MCF 10A (cell line): ENCODE results near the gene GYG2. TPM values are rescaled to one million over a fixed set of nuclear protein-coding genes. Genes with fewer than 3 reads are reported as not detected.

Experiments
- BruUV-seq: library from RNA; stranded (reverse); fragments of 400-500 nt; replicated peaks from 2 replicates; lab custom pipeline; 2021; lab: Mats Ljungman, UMichigan
- CTCF ChIA-PET: fragments of 300-600 bp; sonication (Branson Sonifier 250); formaldehyde crosslinking; extraction: SDS; loops from one replicate; lab custom pipeline; 2021; ENCODE audit warnings: antibody characterized with exemption, inconsistent platforms; lab: Yijun Ruan, JAX
- POLR2A ChIA-PET: fragments of 300-600, 350-650 bp; sonication (Branson Sonifier 250); formaldehyde crosslinking; extraction: SDS; loops from one replicate; lab custom pipeline; 2020; ENCODE audit warnings: antibody characterized with exemption, inconsistent platforms; lab: Yijun Ruan, JAX
- DNase-seq: peaks from one replicate; pipeline ENCODE4 v3.0.0-alpha.2; 2018; ENCODE audit not compliant: unreplicated experiment
- H3K27ac Mint-ChIP-seq: one replicate; pipeline ENCODE4 v1.8.0; 2022; ENCODE audit warnings: mild to moderate bottlenecking, low read depth, mixed read lengths; ENCODE audit not compliant: unreplicated experiment
- H3K27me3 Mint-ChIP-seq: one replicate; pipeline ENCODE4 v1.8.0; 2022; ENCODE audit warnings: mixed read lengths; ENCODE audit not compliant: insufficient read depth, unreplicated experiment
- H3K36me3 Mint-ChIP-seq: one replicate; pipeline ENCODE4 v1.8.0; 2022; ENCODE audit warnings: mild to moderate bottlenecking, moderate library complexity, mixed read lengths; ENCODE audit not compliant: insufficient read depth, unreplicated experiment
- H3K4me1 Mint-ChIP-seq: one replicate; pipeline ENCODE4 v1.8.0; 2022; ENCODE audit warnings: mixed read lengths; ENCODE audit not compliant: insufficient read depth, unreplicated experiment
- H3K4me3 Mint-ChIP-seq: one replicate; pipeline ENCODE4 v1.8.0; 2022; ENCODE audit warnings: mild to moderate bottlenecking, moderate library complexity, mixed read lengths; ENCODE audit not compliant: unreplicated experiment
- H3K9me3 Mint-ChIP-seq: one replicate; pipeline ENCODE4 v1.8.0; 2022; ENCODE audit warnings: mixed read lengths; ENCODE audit not compliant: unreplicated experiment
- intact Hi-C: fragments of 100-400 bp; cut with micrococcal nuclease; formaldehyde crosslinking; loops from 2 replicates; pipeline ENCODE4 v1.14.1; 2022
- total RNA-seq: library from RNA; stranded (reverse); gene quantifications from 2 replicates; pipeline ENCODE4 v1.2.3, GENCODE V29; 2022
- TF ChIP-seq, protein P1 (sequence below): fragments of 200-600 bp; IDR thresholded peaks from one replicate; pipeline ENCODE4 v1.8.0; 2022; ENCODE audit warnings: antibody characterized with exemption, mild to moderate bottlenecking; ENCODE audit not compliant: unreplicated experiment

Gene GYG2
- total RNA-seq, 1 experiment from 2014 or later: not detected

DNA sequence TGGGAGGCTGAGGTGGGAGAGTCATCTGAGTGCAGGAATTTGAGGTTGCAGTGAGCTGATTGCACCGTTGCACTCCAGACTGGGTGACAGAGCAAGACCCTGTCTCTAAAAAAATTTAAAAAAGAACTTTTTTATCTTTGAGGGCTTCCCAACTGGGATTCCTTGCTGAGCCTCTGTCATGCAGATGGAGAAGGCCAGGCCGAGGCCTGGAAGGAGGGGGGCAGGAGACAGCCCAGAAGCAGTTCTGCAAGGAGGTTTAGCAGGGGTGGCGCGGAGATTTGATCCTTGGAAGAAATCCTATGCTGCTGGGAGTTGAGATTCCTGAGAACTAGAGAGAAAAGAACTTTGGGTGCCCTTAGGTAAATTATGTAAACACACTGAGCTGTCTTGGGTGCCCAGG, 102.9 kb downstream of the GYG2 start:
- no TSS peak for BruUV-seq
- no peak overlapping the region for H3K27ac Mint-ChIP-seq
- no peak overlapping the region for H3K4me3 Mint-ChIP-seq
- no peaks in the 10 kb centered on the region for H3K27me3 Mint-ChIP-seq
- no peaks in the 10 kb centered on the region for H3K36me3 Mint-ChIP-seq
- H3K9me3 Mint-ChIP-seq: peaks cover 7% of the 10 kb centered on the region
- ChIA-PET POLR2A (no interaction called here), CTCF (interaction anchor here (1.1 kb wide), 1 partner anchor 104 kb away, joined by 4 read pairs; no protein-coding TSS in a partner anchor)
- TF ChIP-seq, protein P1, sequence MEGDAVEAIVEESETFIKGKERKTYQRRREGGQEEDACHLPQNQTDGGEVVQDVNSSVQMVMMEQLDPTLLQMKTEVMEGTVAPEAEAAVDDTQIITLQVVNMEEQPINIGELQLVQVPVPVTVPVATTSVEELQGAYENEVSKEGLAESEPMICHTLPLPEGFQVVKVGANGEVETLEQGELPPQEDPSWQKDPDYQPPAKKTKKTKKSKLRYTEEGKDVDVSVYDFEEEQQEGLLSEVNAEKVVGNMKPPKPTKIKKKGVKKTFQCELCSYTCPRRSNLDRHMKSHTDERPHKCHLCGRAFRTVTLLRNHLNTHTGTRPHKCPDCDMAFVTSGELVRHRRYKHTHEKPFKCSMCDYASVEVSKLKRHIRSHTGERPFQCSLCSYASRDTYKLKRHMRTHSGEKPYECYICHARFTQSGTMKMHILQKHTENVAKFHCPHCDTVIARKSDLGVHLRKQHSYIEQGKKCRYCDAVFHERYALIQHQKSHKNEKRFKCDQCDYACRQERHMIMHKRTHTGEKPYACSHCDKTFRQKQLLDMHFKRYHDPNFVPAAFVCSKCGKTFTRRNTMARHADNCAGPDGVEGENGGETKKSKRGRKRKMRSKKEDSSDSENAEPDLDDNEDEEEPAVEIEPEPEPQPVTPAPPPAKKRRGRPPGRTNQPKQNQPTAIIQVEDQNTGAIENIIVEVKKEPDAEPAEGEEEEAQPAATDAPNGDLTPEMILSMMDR: no peak
- H3K4me1 Mint-ChIP-seq: no peaks in the 10 kb centered on the region
- DNase-seq: no peak
- intact Hi-C loops: no loop called here

Other genes starting within 250 kb of the GYG2 start
- gene CD99, start 137.6 kb upstream of the GYG2 start, total RNA-seq: 173 and 176 TPM in 2 replicates
- gene XG, start 76.9 kb upstream of the GYG2 start, total RNA-seq: not detected in 2 replicates
- 20.6 and 21.5 TPM in 2 replicates for gene ARSD, start 100.4 kb downstream of the GYG2 start, total RNA-seq
- not detected in 2 replicates for gene ARSH, start 177.6 kb downstream of the GYG2 start, total RNA-seq
- not detected in 2 replicates for gene ARSF, start 212.5 kb downstream of the GYG2 start, total RNA-seq